Limb (tissue), 2 donors: ENCODE results near the gene IGDCC3.

ENCODE experiments used
- DNase-seq, 2 donors: peaks; one replicate each; pipeline ENCODE4 v3.0.0-alpha.2; 2016; ENCODE audit errors: extremely low spot score in 2 of 2

IGDCC3 gene

DNA sequence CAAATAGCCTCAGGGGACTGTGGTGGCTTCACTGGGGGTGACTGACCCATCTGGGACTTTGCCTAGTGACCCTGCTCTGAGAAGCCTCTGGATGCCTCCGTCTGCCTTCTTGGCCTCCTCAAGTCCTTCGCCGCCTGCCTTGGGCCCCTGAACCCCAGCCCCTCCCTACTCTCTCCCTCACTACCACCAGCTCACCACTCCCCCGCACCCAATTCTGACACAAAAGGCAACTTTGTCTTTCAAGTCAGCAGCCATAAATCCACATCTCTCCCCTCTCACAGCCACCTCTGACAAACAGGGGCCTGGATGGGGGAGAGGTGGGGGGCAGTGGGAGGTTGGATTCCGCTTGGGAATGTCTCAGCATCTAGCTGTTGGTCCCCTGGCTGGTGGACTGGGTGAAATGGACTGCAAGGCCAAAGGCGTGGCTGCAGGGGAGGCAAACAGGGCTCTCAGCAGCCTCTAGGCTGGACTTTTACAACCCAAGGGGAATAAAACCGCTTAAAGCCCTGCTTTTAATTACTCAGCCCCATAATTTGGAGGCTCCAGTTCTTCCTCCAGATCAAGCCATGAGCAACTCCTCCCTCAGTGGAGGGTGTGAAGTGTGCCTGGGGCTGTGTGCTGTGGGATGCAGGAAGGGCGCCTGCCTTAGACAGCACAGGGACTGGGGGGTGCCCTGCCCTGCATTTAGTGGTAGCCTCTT, 33.4 kb downstream of the IGDCC3 start:
- DNase-seq, result no peak

DNA sequence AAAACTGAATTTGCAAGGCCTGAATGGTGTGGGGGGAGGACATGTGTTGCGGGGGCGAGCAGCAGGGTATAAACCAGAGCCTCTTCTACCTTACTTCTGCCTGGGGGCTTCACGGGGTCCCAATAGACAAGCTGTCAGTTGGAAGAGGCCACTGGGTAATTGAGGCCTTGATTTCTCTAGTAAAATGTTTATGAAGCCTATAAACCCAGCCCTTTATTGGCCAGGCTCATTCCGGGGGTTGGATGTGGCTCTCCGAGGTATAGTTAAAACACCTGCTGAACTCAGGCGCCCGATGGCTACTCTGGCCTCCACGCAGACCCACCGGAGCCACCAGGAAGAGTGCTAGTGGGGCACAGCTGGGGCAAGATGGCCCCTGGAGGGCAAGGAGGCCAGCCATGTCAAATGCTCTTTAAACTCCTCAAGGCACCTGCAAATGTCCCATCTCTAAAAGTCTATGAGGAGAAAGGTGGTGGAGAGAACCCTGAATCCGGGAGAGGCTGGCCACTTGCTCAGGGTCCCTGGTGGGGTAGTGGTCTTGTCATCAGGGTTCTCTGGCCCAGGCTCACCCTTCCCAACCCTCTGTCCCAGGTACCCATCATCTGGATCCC, 34.3 kb downstream of the IGDCC3 start:
- no peak for DNase-seq

DNA sequence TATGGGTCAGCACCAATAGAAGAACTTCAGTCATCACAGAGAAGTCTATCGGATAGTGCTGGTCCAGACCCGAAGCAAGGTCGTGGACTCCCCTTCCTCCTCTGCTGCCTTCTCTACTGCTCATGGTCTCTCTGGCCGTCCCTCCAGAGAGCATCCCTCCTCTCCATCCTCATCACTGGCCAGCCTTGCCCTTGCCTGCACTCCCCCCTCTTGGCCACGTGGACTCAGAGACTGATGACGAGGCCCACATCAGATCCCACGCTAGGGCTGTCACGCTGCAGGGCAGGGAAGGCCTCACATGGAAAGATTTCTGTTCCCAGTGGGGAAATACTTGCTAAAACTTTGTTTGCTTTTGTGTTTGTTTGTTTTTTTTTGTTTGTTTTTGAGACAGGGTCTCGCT, 35.3 kb downstream of the IGDCC3 start:
- no peak for DNase-seq

DNA sequence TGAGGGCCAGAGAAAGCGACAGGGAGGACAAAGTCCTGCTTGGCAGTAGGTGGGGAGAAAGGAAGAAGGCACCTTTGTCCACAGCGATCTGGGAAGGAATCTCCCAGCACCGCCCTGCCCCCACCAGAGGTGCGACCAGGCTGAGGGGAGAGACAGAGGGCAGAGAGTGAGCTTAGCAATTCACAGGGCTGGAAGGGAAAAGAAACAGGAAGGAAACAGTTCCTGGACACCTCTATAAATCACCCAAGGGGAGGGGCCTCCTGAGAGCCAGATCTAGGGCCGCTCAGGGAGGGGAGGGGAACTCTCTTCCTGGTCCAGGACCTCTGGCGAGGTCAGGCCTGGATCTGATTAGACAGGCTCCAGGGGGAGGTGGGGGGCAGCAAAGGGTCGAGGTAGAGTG, 37.9 kb downstream of the IGDCC3 start:
- no peak for DNase-seq

DNA sequence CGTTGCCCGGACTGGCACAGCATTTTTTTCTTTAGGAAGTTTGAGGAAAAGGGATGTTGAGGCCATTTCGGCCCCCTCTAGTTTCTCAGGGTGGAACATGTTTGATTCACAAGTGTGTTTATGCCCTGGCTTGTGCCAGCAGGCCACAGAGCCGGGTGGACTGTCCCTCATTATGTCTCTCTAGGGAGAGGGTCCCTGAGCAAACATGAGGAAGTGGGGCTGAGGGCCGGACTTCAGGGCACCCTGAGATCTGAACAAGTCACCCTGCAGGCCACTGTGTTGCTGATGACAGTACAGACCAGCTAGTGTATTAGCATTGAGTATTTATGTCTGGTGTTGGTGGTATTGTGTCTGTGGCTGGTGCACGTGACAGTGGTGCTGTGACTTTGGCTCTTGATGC, 38.4 kb downstream of the IGDCC3 start:
- no peak for DNase-seq

DNA sequence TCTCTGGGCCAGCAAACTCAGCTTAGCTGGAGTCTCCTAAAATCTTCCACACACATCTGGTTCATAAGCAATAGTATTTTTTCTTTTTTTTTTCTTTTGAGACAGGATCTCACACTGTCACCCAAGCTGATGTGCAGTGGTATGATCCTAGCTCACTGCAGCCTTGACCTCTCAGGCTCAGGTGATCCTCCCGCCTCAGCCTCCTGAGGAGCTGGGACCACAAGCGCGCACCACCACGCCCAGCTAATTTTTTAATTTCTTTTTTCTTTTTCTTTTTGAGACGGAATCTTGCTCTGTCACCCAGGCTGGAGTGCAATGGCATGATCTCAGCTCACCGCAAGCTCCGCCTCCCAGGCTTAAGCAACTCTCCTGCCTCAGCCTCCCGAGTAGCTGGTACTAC, 39.0 kb downstream of the IGDCC3 start:
- DNase-seq, result no peak

DNA sequence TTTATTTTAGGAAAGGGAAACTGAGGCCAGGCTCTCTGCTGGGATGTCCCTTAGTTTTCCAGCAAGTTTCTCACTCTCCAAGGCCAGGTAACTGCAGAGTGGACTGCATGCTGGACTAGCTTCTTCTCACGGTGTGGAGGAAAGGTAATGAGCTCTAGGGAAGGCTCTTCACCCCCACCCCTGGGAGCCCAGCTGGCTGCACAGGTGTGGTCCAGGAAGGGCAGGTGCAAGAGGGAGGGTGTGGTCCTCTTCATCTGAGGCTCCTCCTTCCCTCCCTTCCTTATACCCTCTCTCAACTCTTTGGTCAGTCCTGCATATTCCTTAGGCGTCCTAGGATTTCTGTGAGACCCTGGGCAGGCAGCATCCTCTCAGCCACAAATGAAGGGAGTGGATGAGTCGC, 39.4 kb downstream of the IGDCC3 start:
- DNase-seq, result no peak

DNA sequence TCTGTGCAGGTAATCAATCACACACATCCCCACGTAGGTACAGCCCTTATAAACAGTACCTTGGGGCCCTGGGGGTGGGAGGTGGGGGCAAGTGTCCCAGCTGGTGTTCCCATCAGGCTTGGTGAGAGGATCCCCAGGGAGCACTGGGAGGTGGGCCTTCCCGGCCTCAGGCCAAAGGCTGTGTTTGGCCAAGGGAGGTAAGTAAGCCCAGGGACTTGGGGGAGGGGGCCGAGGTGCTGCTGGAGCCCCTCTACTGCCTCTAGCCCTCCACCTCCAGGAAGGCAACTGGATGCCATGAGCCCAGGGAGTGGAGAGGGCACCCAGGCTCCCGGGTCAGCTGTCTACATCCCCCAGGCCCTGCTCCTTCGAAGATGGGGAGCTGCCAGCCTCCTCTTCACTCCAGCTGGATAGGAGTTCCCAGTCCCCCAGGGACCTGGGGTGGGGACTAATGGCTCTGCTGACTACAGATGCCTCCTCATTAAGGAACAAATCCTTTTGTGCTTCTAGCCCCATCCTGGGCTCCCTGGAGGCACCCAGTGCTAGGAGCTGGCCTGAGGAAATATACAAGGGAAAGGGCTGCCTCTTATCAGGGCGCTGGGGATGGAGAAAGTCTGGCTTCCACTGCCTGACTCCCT, 40.2 kb downstream of the IGDCC3 start:
- no peak for DNase-seq

DNA sequence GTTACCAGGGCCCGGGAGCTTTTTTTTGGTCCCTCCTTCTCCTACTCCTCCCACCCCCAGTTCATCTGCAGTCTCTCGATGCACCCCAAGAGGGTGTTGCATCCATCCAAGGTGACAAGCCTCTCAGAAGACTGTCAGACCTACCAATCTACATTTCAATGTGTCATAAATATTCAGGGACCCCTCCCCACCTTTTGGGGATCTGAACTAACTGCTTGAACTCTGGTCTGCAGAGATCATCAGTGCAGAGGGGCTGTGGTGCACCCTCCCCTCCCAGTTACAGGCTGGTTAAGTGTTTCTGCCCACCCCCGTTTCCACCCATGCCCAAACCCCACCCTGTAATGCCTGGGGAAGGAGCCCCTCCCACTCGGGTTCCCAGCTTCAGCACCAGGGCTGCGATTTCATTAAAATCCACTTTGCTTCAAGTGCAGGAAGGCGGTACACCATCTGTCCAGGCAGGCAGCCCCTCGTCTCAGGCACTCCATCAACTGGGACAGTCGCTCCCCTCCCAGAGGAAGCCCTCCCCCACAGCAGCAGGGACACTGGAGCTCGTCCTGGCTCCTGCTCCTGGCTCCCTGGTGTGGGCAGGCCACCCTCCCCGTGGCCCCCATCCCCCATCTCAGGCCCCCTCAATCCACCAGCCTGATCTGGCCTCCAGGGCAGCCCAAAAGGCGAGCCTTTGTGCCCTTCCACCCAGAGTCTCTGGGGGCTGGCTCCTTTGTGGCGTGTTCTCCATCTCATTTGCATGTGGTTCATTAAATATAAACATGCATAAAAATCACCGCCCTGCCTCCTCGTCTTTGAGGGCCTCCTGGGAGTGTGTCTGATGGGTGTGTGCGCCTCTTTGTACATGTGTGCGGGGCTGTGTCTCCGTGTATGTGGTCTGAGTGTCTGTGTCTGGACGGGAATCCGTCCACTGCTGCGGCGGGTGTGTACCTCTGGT, 41.0 kb downstream of the IGDCC3 start:
- DNase-seq, result no peak

DNA sequence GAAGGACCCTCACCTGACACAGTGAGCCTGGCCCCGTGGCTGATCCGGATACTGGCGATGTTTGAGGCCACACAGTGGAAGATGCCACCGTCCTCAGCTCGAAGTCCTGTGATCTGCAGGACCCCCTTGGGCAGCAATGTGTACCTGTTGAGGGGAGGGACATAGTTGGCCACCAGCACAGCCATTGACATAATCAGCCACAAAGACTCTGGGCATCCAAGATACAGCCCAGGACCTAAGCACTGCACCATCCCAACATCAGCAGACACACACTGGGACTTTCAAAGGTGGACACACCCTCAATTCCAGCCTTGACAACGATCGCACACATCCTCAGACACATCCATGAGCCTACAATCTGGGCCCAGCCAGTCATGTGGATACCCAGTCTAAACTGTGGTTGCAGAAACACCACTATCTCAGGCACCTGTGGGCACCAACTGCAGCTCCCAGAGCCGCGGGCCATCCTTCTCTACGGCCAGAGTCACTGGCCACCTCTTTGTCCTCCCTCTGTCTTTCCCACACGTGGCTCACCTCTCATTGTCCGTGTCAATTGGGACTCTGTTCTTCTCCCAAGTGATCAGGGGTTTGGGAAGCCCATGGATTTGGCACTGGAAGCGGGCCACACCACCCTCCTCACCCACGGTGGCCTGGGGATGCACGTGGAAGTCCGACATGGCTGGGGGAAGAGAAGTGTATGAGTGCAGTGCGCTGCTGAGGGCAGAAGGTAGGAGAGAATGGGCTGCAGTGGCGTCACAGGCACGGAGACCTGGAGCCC, 42.3 kb downstream of the IGDCC3 start:
- no peak for DNase-seq

DNA sequence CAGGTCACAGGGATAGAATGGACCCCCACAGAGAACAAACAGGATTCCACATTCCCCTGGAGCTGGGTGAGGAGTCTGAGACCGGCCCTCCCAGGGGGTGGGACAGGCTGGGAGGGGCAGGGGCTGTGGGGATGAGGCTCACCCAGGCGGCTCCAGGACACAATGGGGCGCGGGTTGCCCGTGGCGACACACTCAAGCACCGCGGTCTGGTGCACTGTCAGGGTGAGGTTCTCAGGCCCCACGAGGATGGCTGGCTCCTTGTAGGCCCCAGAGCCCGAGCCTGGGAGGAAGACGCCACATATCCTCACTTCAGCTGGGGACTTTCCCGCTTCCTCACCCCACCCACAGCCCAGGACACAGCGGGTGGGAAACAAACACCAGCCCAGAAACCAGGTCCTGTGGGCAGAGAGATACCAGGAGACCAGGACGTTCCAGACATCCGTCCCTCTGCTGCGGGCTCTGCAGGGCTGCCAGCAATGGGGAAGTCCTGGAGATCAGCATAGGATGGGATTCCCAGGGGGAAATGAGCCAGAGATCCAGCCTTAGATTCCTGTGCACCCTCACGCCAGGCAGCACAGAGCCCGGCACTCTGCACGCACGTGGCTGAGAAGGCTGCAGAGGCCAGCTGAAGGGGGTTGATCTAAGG, 43.1 kb downstream of the IGDCC3 start:
- DNase-seq, result no peak

DNA sequence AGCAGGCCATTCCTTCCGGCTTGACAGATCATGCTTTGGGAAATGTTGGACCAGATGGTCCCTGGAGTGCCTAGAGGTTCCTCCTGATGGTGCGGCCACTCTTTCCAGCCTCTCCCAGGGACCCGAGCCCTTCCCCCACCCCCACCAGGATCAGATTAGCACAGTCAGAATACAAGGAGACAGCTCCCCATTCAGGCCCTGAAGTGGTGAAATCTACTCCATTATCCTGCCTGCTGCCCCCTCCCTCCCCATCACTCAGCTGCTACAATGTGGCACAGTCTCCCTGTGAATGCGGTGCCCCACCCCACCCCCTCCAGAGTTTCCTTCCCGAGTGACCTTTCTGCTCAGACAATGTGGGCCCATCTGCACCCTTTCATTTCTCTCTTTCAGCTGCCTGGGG, 43.9 kb downstream of the IGDCC3 start:
- no peak for DNase-seq

DNA sequence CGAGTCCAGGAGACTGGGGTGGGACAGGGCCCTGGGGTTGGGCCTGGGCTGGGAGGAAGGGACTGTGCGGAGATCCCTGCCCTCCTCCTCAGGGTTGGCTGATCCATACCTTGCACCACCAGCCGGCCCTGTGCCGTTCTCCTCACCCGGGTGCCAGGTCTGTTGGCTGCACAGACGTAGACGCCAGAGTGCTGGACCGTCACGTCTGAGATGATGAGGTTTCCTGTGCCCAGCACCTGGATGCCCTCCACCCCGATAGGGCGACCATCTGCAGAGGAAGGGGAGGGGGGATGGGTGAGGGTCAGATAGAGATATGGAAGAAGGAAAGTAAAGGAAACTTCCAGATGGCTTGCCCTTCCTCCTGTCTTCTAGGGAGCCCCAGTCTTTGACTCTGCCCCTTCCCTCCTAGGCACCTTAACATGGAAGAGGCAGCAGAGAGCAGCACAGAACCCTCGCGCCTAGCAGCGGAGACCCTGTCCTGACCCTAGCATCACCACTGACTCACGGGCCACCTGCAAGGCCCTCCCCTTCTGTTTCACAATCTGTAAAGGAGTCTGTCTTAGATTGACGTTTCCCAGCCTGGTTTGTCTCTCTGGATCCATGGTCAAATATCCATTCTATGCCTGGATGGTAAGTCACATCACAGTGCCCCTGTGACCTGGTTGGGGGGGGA, 44.5 kb downstream of the IGDCC3 start:
- no peak for DNase-seq

DNA sequence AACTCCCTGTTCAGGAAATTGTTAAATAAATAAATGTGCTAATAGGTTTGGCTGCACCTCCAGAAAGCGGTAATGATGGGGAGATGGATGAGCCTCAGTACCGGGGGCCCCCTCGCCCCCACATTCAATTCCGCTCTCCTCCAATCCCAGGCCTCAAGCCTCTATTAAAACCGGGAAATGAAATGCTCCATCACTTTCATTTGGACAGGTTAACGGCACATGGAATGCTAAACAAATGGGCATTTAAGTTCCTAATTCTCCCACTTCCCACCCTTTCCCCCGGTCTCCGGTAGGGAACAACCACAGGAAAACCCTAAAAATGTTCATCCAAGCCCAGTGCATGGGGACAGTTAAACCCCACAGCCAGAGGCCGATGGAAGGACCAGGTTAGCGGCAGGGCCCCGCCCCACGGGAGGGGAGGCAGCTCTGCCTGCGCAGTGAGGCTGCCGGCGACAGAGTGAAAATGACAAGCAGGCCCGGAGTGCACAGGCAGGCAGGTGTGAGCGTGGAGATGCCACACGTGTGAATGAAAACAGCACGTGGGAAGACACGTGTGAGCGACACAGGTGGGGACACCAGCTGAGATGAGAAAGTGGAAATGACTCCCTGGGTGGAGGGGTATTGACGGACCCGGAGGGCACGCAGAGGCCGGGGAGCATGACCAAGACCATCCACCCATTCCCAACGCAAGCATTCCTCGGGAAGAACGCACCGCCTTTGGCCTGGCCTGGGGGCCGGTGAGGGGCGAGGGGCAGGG, 45.2 kb downstream of the IGDCC3 start:
- no peak for DNase-seq

DNA sequence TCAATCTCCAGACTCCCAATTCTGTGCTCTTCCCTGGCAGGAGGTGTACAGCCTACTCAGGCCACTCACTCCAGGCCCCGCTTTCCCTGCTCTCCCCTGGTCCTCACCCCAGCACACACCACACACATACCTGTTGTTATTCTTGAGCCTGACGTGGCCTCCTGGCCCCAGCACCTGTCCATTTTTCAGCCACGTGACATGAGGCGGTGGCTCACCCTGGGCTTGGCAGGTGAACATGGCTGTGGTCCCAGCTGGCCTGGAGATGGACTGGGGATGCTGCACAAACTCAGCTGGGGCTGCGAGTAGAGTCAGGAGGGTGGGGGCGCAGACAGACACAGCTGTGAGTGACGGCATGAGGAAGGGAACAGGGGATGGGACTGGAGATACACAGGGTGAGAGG, 46.0 kb downstream of the IGDCC3 start:
- no peak for DNase-seq

DNA sequence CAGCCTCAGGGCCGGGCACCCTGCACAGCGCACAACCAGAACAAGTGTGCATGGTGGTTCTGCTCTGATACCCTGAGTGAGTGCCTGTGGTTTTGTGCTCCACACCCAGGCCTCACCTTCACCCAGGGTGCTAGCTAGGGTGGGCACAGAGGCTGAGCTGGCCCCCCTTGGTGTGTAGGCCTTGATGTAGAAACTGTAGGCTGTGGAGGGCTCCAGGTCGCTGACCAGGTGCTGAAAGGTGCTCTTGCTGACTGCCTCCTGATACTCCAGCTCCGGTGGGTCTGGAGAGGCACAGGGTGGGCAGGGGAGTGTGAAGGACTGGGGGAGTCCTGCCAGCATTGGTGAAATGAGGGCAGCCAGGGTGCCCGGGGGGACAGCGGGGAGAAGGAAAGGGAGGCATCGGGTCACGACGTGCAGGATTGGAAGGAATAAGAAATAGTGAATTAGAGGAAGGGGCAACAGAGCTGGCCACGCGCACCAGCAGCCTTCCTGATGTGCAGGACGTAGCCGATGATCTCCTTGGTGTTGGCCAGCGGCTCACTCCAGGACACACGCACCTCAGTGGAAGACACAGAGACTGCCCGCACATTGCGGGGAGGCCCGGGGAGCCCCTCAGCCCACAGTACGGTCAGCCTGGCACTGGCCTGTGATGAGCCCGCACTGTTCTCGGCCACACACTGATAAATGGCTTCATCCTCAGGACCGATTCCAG, 46.7 kb downstream of the IGDCC3 start:
- no peak for DNase-seq

DNA sequence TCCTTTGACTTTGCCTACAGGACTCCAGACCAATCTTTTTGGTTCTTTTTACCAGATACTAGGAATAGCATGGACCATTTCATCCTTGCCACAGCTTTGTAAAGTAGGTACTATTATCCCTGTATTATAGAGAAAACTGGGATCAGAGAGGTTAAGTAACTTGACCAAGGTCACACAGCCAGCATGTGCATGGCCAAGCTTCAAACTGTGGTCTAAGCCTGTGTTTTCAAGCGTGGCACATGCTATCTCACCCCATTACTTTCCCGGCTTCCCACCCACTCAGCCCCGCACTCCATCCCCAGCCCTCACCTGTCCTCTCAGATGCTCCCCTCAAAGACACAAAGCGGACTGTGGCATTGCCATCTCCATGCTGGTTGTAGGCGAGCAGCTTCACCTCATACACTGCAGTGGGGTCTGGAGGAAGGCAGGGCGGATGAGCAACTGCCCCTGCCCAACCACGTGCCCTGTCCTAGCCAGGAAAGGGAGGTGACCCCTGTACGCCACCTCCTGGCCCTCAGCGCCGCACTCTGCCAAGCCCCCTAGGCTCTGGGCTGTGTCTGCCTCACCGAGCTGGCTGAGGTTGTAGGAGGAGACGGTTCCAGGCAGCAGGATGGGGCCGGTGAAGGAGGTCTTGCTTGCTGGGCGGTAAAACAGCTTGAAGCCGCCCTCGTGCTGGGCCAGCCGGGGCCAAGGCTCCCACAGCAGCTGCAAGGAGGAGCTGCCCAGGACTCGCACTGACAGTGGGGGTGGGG, 47.6 kb downstream of the IGDCC3 start:
- no peak for DNase-seq
